Neuronal stem cell (in vitro differentiated cells): ENCODE data around the gene AKAP6.

Source experiments
- DNase-seq: peaks from one replicate; pipeline ENCODE4 v3.0.0-alpha.2; 2013; ENCODE audit warnings: low spot score
- H2AFZ ChIP-seq: one replicate; pipeline ENCODE4 v1.6.1; 2013; ENCODE audit warnings: mild to moderate bottlenecking, low read length, inconsistent platforms
- H2AK5ac ChIP-seq: 2 replicates; pipeline ENCODE4 v1.6.1; 2013; ENCODE audit warnings: low read depth, mild to moderate bottlenecking, inconsistent platforms, low read length, moderate library complexity, mixed read lengths
- H2BK120ac ChIP-seq: 2 replicates; pipeline ENCODE4 v1.6.1; 2013; ENCODE audit warnings: low read depth, mild to moderate bottlenecking, inconsistent platforms, low read length, moderate library complexity, mixed read lengths
- H2BK12ac ChIP-seq: one replicate; pipeline ENCODE4 v1.6.1; 2013; ENCODE audit warnings: low read length, inconsistent platforms
- H2BK15ac ChIP-seq: 2 replicates; pipeline ENCODE4 v1.6.1; 2013; ENCODE audit warnings: mild to moderate bottlenecking, low read length, inconsistent platforms, mixed read lengths
- H2BK5ac ChIP-seq: one replicate; pipeline ENCODE4 v1.6.1; 2013; ENCODE audit warnings: inconsistent platforms, mild to moderate bottlenecking, low read length, moderate library complexity
- H3K14ac ChIP-seq: one replicate; pipeline ENCODE4 v1.6.1; 2013; ENCODE audit warnings: low read length, inconsistent platforms
- H3K18ac ChIP-seq: 2 replicates; pipeline ENCODE4 v1.6.1; 2013; ENCODE audit warnings: low read length, inconsistent platforms
- H3K23ac ChIP-seq: 2 replicates; pipeline ENCODE4 v1.6.1; 2013; ENCODE audit warnings: low read depth, mild to moderate bottlenecking, mixed read lengths, low read length, inconsistent platforms; ENCODE audit not compliant: poor library complexity
- H3K27ac ChIP-seq: replicated peaks from 3 replicates; pipeline ENCODE4 v1.5.1; 2013; ENCODE audit warnings: low read length, inconsistent platforms
- H3K27me3 ChIP-seq, 3 experiments: 2 replicates each; pipeline ENCODE4 v1.6.1; 2013; ENCODE audit warnings: low read length in 3 of 3, mild to moderate bottlenecking in 2 of 3, inconsistent platforms in 1 of 3, low read depth in 1 of 3, mixed read lengths in 1 of 3, moderate library complexity in 1 of 3; ENCODE audit not compliant: control insufficient read depth in 3 of 3, insufficient read depth in 3 of 3
- H3K36me3 ChIP-seq, 2 donors: replicated peaks in 1 of 2; 2 replicates each; pipeline ENCODE4 v1.6.1; 2013; ENCODE audit warnings: low read length in 2 of 2; ENCODE audit not compliant: control insufficient read depth in 2 of 2, insufficient read depth in 2 of 2
- H3K4ac ChIP-seq: 2 replicates; pipeline ENCODE4 v1.6.1; 2013; ENCODE audit warnings: inconsistent platforms, mild to moderate bottlenecking, low read length, moderate library complexity
- H3K4me1 ChIP-seq, 2 donors: 1 replicate in 1 of 2; 2 replicates in 1 of 2; pipeline ENCODE4 v1.6.1; 2013; ENCODE audit warnings: low read length in 2 of 2, low read depth in 1 of 2; ENCODE audit not compliant: control insufficient read depth in 2 of 2, insufficient read depth in 1 of 2
- H3K4me2 ChIP-seq: one replicate; pipeline ENCODE4 v1.6.1; 2013; ENCODE audit warnings: mild to moderate bottlenecking, low read length, inconsistent platforms; ENCODE audit not compliant: insufficient read depth, poor library complexity, severe bottlenecking
- H3K4me3 ChIP-seq, 2 donors: 2 replicates each; pipeline ENCODE4 v1.5.1; 2013; ENCODE audit warnings: low read length in 2 of 2, mild to moderate bottlenecking in 2 of 2, inconsistent platforms in 1 of 2, moderate library complexity in 1 of 2
- H3K79me1 ChIP-seq: one replicate; pipeline ENCODE4 v1.6.1; 2013; ENCODE audit warnings: low read depth, mild to moderate bottlenecking, inconsistent platforms, low read length, moderate library complexity
- H3K9ac ChIP-seq: one replicate; pipeline ENCODE4 v1.6.1; 2013; ENCODE audit warnings: mild to moderate bottlenecking, low read depth, low read length, inconsistent platforms; ENCODE audit not compliant: poor library complexity
- H3K9me3 ChIP-seq, 2 donors: replicated peaks in 1 of 2; 2 replicates each; pipeline versions ENCODE3 to v1.6.1; 2013; ENCODE audit warnings: low read length in 2 of 2, mild to moderate bottlenecking in 2 of 2, inconsistent platforms in 1 of 2, low read depth in 1 of 2, mixed read lengths in 1 of 2, moderate library complexity in 1 of 2; ENCODE audit not compliant: control insufficient read depth in 2 of 2, insufficient read depth in 1 of 2
- H4K8ac ChIP-seq: one replicate; pipeline ENCODE4 v1.6.1; 2013; ENCODE audit warnings: low read depth, mild to moderate bottlenecking, inconsistent platforms, low read length, moderate library complexity
- H4K91ac ChIP-seq: one replicate; pipeline ENCODE4 v1.6.1; 2013; ENCODE audit warnings: low read length, low read depth, mild to moderate bottlenecking, inconsistent platforms; ENCODE audit not compliant: poor library complexity
- WGBS, 2 donors: extraction: QIAGEN DNeasy Blood & Tissue Kit; methylation state at CpG; one replicate each; pipeline ENCODE4 v1.1.7; 2013; ENCODE audit warnings: missing lambda C conversion rate in 2 of 2, mixed read lengths in 1 of 2; ENCODE audit not compliant: insufficient read length in 2 of 2, insufficient replicate concordance in 1 of 2; ENCODE audit errors: extremely low coverage in 2 of 2; 5-methylcytosine and 5-hydroxymethylcytosine counted together

AKAP6 gene

GRCh38 chr14:32421781-32422180, 92.7 kb downstream of the AKAP6 start:
- Histone ChIP-seq H3K4ac (no peak overlapping the region), H3K36me3 (no peaks in the 10 kb centered on the region), H3K27me3 (no peaks in the 10 kb centered on the region), H2AK5ac (no peak overlapping the region), H3K23ac (no peak overlapping the region), H4K8ac (no peak overlapping the region), H4K91ac (no peak overlapping the region), H3K4me3 (no peak overlapping the region), H3K9ac (no peak overlapping the region), H3K14ac (no peak overlapping the region), H3K18ac (no peak overlapping the region), H3K79me1 (peaks cover 1% of the 10 kb centered on the region), H3K27ac (no peak overlapping the region), H2BK5ac (no peak overlapping the region), H2BK15ac (no peak overlapping the region), H3K9me3 (peaks cover 2 to 3% of the 10 kb centered on the region in 2 donors), H2BK120ac (no peak overlapping the region), H3K4me1 (peaks cover 0 to 4% of the 10 kb centered on the region in 2 donors), H2AFZ (no peak overlapping the region), H2BK12ac (no peak overlapping the region), H3K4me2 (no peak overlapping the region)
- no CpG with 5 or more reads among the region's 1 CpG for WGBS, 2 donors
- no peak for DNase-seq

GRCh38 chr14:32422440-32422839, 93.3 kb downstream of the AKAP6 start:
- H3K27ac ChIP-seq = no peak overlapping the region
- H3K18ac ChIP-seq = no peak overlapping the region
- no peak for DNase-seq
- no peak overlapping the region for H2AK5ac ChIP-seq
- no peak overlapping the region for H2AFZ ChIP-seq
- H3K4me2 ChIP-seq = no peak overlapping the region
- no peaks in the 10 kb centered on the region for H3K36me3 ChIP-seq
- no peak overlapping the region for H2BK12ac ChIP-seq
- H3K9ac ChIP-seq = no peak overlapping the region
- H3K14ac ChIP-seq = no peak overlapping the region
- no peak overlapping the region for H3K4me3 ChIP-seq
- H3K27me3 ChIP-seq = no peaks in the 10 kb centered on the region
- peaks cover 0 to 4% of the 10 kb centered on the region in 2 donors for H3K4me1 ChIP-seq
- peaks cover 2 to 3% of the 10 kb centered on the region in 2 donors for H3K9me3 ChIP-seq
- H3K23ac ChIP-seq = no peak overlapping the region
- H4K8ac ChIP-seq = no peak overlapping the region
- no peak overlapping the region for H4K91ac ChIP-seq
- no peak overlapping the region for H2BK5ac ChIP-seq
- no peak overlapping the region for H2BK15ac ChIP-seq
- peaks cover 1% of the 10 kb centered on the region for H3K79me1 ChIP-seq
- no peak overlapping the region for H2BK120ac ChIP-seq
- no peak overlapping the region for H3K4ac ChIP-seq

GRCh38 chr14:32426028-32426427, 96.9 kb downstream of the AKAP6 start:
- Histone ChIP-seq H4K8ac (no peak overlapping the region), H3K4ac (no peak overlapping the region), H3K27ac (no peak overlapping the region), H3K18ac (no peak overlapping the region), H3K14ac (no peak overlapping the region), H3K9me3 (peaks cover 2 to 3% of the 10 kb centered on the region in 2 donors), H3K27me3 (peaks cover 0 to 5% (median 0%) of the 10 kb centered on the region in 3 experiments), H2BK15ac (no peak overlapping the region), H3K79me1 (peaks cover 1% of the 10 kb centered on the region), H3K4me1 (peaks cover 0 to 11% of the 10 kb centered on the region in 2 donors), H2BK5ac (no peak overlapping the region), H3K23ac (no peak overlapping the region), H2BK12ac (no peak overlapping the region), H2BK120ac (no peak overlapping the region), H3K9ac (no peak overlapping the region), H3K4me3 (no peak overlapping the region), H4K91ac (no peak overlapping the region), H2AFZ (no peak overlapping the region), H3K36me3 (no peaks in the 10 kb centered on the region), H3K4me2 (no peak overlapping the region), H2AK5ac (no peak overlapping the region)
- no peak for DNase-seq
- WGBS, 2 donors = no CpG with 5 or more reads among the region's 1 CpG

GRCh38 chr14:32426586-32427388, 97.7 kb downstream of the AKAP6 start:
- no peak overlapping the region for H4K91ac ChIP-seq
- H2BK15ac ChIP-seq = no peak overlapping the region
- peaks cover 0 to 11% of the 10 kb centered on the region in 2 donors for H3K4me1 ChIP-seq
- no peak overlapping the region for H2BK5ac ChIP-seq
- no CpG with 5 or more reads among the region's 8 CpGs for WGBS, 2 donors
- no peak overlapping the region for H2BK120ac ChIP-seq
- no peak overlapping the region for H3K4me3 ChIP-seq
- no peak overlapping the region for H3K18ac ChIP-seq
- H2BK12ac ChIP-seq = no peak overlapping the region
- H4K8ac ChIP-seq = no peak overlapping the region
- H3K79me1 ChIP-seq = peaks cover 1% of the 10 kb centered on the region
- H3K9me3 ChIP-seq = peaks cover 2 to 3% of the 10 kb centered on the region in 2 donors
- H3K27ac ChIP-seq = no peak overlapping the region
- no peak overlapping the region for H2AK5ac ChIP-seq
- no peak overlapping the region for H3K14ac ChIP-seq
- H3K27me3 ChIP-seq = peaks cover 0 to 5% (median 0%) of the 10 kb centered on the region in 3 experiments
- H3K9ac ChIP-seq = no peak overlapping the region
- H2AFZ ChIP-seq = no peak overlapping the region
- H3K4me2 ChIP-seq = no peak overlapping the region
- H3K23ac ChIP-seq = no peak overlapping the region
- no peaks in the 10 kb centered on the region for H3K36me3 ChIP-seq
- no peak overlapping the region for H3K4ac ChIP-seq
- DNase-seq = no peak
